SJSA1 (cell line): ENCODE data around the gene GGTA1. TPM values are rescaled to one million over a fixed set of nuclear protein-coding genes. Genes with fewer than 3 reads are reported as not detected.
"Not testable (repeated sequence)": the region's sequence is repeated elsewhere in the genome, so short reads cannot be mapped to it uniquely, and the experiment has no call there.

Experiments used
- DNase-seq, 2 experiments: peaks; one replicate each; pipeline ENCODE4 v3.0.0-alpha.2; 2015 to 2020; ENCODE audit warnings: low spot score in 2 of 2, low read depth in 1 of 2
- H3K27ac ChIP-seq: fragments of 250-450 bp; sonication (Bioruptor Pico); 2 replicates; pipeline ENCODE4 v1.5.1; 2020; ENCODE audit warnings: mild to moderate bottlenecking, moderate library complexity
- H3K27me3 ChIP-seq: fragments of 250-450 bp; sonication (Bioruptor Pico); replicated peaks from 2 replicates; pipeline ENCODE4 v1.5.1; 2020; ENCODE audit warnings: mild to moderate bottlenecking, moderate library complexity
- H3K36me3 ChIP-seq: fragments of 250-450 bp; sonication (Bioruptor Pico); 2 replicates; pipeline ENCODE4 v1.5.1; 2020; ENCODE audit warnings: mild to moderate bottlenecking
- H3K4me1 ChIP-seq: fragments of 250-450 bp; sonication (Bioruptor Pico); replicated peaks from 2 replicates; pipeline ENCODE4 v1.6.1; 2021; ENCODE audit warnings: mild to moderate bottlenecking
- H3K4me3 ChIP-seq: fragments of 250-450 bp; sonication (Bioruptor Pico); 2 replicates; pipeline ENCODE4 v1.5.1; 2020; ENCODE audit warnings: mild to moderate bottlenecking
- H3K9me3 ChIP-seq: fragments of 250-450 bp; sonication (Bioruptor Pico); replicated peaks from 2 replicates; pipeline ENCODE4 v1.5.1; 2020; ENCODE audit warnings: mild to moderate bottlenecking
- total RNA-seq: library from RNA; depleted of rRNA; stranded (reverse); fragments of >200 nt; shearing (Covaris generic); gene quantifications from 2 replicates; pipeline ENCODE4 v1.2.3, GENCODE V29; 2014

Gene GGTA1
- total RNA-seq, 1 experiment from 2014 or later, result not detected

GRCh38 chr9:121518634-121519033 lies 19.0 kb upstream of the GGTA1 start:
- Histone ChIP-seq H3K27ac (no peak overlapping the region), H3K4me3 (no peak overlapping the region)

GRCh38 chr9:121513166-121513565 lies 13.5 kb upstream of the GGTA1 start:
- not testable (repeated sequence) for H3K9me3 ChIP-seq, H3K4me1 ChIP-seq, H3K4me3 ChIP-seq, H3K27me3 ChIP-seq, DNase-seq, H3K36me3 ChIP-seq, H3K27ac ChIP-seq

More at GRCh38 chr9:121518634-121519033, 19.0 kb upstream of the GGTA1 start:
- DNase-seq, result no peak
- no peaks in the 10 kb centered on the region for H3K9me3 ChIP-seq
- no peaks in the 10 kb centered on the region for H3K36me3 ChIP-seq
- 0 out of 2 replicates have a peak, but pooled peaks cover 4% of the 10 kb centered on the region for H3K27me3 ChIP-seq
- no peaks in the 10 kb centered on the region for H3K4me1 ChIP-seq

GRCh38 chr9:121510766-121511550 lies 11.3 kb upstream of the GGTA1 start:
- Histone ChIP-seq H3K4me1 (no peaks in the 10 kb centered on the region), H3K4me3 (no peak overlapping the region), H3K36me3 (no peaks in the 10 kb centered on the region), H3K27me3 (peaks cover 4% of the 10 kb centered on the region; the same call in 1 of the 2 replicates), H3K27ac (no peak overlapping the region), H3K9me3 (no peaks in the 10 kb centered on the region)
- no peak for DNase-seq

- H3K27me3 ChIP-seq, result peaks cover 4% of the 10 kb centered on the region; the same call in 1 of the 2 replicates
- no peak overlapping the region for H3K4me3 ChIP-seq
- no peak for DNase-seq
- H3K36me3 ChIP-seq, result no peaks in the 10 kb centered on the region
- no peaks in the 10 kb centered on the region for H3K9me3 ChIP-seq
- no peaks in the 10 kb centered on the region for H3K4me1 ChIP-seq
- no peak overlapping the region for H3K27ac ChIP-seq
Measured at GRCh38 chr9:121509180-121509579, 9.5 kb upstream of the GGTA1 start.

DNA sequence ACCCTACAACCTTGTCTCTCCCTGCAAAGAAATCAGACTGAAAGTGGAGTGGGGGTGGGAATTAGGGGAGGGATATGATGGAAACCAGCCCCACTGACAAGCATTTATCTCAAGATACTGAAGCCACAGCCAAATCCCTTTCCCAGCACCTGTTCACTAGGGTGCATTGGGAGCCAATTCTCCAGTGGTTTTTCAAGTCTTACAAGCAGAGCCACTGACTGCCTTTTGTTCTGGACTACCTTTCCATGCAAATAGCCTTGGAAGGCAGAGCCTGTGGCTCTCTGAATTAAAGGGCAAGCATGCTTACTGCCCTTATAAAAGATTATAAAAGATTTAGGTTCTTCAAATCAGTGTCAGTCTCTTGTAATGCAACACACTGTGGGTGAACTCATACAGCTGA lies 8.8 kb upstream of the GGTA1 start:
- no peaks in the 10 kb centered on the region for H3K4me1 ChIP-seq
- H3K4me3 ChIP-seq, result no peak overlapping the region
- H3K27me3 ChIP-seq, result peaks cover 4% of the 10 kb centered on the region; the same call in 1 of the 2 replicates
- no peaks in the 10 kb centered on the region for H3K36me3 ChIP-seq
- no peak overlapping the region for H3K27ac ChIP-seq
- no peak for DNase-seq
- no peaks in the 10 kb centered on the region for H3K9me3 ChIP-seq

DNA sequence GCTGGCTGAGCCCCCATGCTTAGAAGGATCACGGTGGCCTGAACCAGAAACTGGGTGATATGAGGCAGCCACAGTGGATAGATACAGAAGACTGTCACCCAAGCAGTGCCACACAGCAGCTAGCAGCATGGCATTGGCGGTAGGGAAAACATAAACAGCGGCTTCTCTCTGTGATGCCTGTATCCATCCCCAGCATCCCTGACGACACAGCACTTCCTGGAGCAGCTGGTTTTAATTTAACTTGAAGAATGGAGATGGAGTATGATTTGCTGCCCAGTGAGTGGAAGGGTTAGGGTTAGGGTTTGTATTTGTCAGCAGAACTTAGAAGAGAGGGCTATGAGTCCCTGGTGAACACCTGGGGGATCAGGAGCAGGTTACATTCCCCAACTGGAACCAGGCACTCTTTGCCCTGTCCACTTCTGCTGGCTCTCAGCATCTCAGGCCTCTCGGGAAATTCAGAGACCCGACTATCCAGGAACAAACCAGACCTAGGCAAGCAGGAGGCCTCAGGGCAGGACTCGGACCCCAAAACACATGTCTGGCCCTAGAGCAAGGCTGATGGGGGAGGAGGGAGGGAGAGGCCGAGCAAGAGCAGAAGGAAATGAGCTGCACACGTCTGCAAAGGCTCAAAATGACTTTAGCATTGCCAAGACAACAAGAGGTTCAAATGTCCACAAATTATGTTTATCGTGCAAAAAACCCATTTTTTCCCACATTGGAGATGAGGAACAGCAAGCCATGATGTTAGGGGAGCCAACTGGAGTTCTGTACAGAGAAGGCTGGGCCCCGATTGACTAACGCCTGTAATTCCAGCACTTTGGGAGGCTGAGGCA lies 6.5 kb upstream of the GGTA1 start:
- DNase-seq, result no peak
- H3K4me1 ChIP-seq, result no peaks in the 10 kb centered on the region
- H3K9me3 ChIP-seq, result no peaks in the 10 kb centered on the region
- no peaks in the 10 kb centered on the region for H3K36me3 ChIP-seq
- no peak overlapping the region for H3K4me3 ChIP-seq
- H3K27ac ChIP-seq, result no peak overlapping the region
- H3K27me3 ChIP-seq, result peaks cover 5% of the 10 kb centered on the region

DNA sequence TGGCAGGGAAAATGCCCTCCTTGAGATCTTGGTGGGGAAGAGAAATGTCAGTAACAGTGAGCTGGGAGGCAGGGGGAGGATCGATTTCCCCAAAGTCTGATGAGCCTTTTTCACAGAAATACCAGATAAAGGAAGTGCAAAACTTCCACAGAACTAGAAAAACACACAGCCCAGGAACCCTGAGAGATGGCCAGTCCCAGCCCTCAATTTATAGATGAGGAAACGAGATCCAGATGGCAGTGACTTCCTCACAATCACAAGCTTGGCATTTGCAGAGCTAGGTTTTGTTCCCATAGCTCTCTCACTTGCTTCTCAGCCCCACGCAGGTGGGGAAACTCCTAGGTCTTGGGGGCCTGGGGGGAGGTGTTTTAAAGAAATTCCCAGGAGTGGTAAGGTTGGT lies 3.8 kb upstream of the GGTA1 start:
- H3K4me1 ChIP-seq, result peaks cover 9% of the 10 kb centered on the region
- no peak for DNase-seq
- H3K9me3 ChIP-seq, result no peaks in the 10 kb centered on the region
- no peak overlapping the region for H3K4me3 ChIP-seq
- H3K27ac ChIP-seq, result no peak overlapping the region
- H3K27me3 ChIP-seq, result peaks cover 32% of the 10 kb centered on the region
- no peaks in the 10 kb centered on the region for H3K36me3 ChIP-seq

- H3K27me3 ChIP-seq, result peaks cover 37% of the 10 kb centered on the region
- no peaks in the 10 kb centered on the region for H3K36me3 ChIP-seq
- no peak overlapping the region for H3K27ac ChIP-seq
- no peak for DNase-seq
- H3K4me1 ChIP-seq, result peaks cover 9% of the 10 kb centered on the region
- no peaks in the 10 kb centered on the region; the same call in 1 of the 2 replicates for H3K9me3 ChIP-seq
- no peak overlapping the region for H3K4me3 ChIP-seq
Measured at GRCh38 chr9:121500165-121500478, 478 bp upstream of the GGTA1 start.

GRCh38 chr9:121499177-121499426 lies 542 bp downstream of the GGTA1 start:
- Histone ChIP-seq H3K4me1 (peaks cover 9% of the 10 kb centered on the region), H3K27me3 (peaks cover 37% of the 10 kb centered on the region), H3K27ac (no peak overlapping the region), H3K36me3 (no peaks in the 10 kb centered on the region), H3K4me3 (no peak overlapping the region), H3K9me3 (no peaks in the 10 kb centered on the region; the same call in 1 of the 2 replicates)
- no peak for DNase-seq

DNA sequence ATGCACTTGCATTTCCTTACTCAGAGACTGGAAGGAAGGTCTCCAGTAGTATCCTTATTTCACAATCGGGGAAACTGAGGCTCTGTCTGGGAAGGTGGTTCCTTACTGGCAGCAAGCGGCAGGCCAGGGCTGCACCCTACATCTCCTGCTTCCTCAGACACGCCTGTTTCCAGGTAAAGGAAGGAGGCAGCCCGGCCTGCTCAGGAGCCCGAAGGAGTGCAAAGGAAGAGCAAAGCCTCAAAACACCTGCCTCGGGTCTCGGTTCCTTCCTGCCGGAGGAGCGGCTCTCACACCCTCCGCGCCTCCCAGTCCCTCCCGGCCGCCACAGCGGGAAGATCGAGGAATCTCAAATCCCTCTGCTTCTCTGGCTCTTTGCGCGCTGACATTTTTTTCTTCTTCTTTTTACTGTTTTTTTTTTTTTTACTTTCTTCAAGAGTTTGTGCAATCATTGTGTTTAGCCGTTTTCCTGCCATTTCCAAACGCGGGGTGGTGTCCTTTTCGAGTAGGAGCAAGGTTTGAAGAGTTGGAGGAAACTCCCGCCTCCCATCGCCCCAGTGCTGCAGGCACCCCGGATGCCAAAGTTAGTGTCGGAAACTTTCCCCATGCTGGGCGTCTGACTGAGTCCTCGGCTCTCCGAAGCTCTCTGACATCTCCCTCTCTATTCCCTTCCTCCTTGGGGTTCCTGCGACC lies 1.0 kb downstream of the GGTA1 start:
- no peak overlapping the region for H3K4me3 ChIP-seq
- no peak overlapping the region for H3K27ac ChIP-seq
- H3K27me3 ChIP-seq, result peaks cover 37% of the 10 kb centered on the region
- H3K9me3 ChIP-seq, result no peaks in the 10 kb centered on the region; the same call in 1 of the 2 replicates
- H3K4me1 ChIP-seq, result peaks cover 9% of the 10 kb centered on the region
- DNase-seq, result peak in 1 of 2 experiments; percentile 4
- H3K36me3 ChIP-seq, result no peaks in the 10 kb centered on the region

DNA sequence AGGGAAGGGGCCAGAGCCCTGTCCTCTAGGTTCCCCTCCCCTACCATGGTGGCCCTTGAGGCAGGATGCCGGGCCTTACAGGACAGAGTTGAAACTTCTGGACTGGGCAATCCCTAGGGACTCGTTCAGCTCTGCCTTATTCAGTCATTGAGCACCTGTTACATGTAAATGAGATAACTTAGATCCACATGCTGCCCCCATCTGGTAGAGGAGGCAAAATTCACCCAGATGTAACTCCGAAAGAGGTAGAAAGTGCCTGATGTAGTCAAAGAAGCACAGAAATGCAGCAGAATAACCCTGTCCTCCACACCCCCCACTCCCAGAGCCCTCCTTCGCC lies 1.5 kb downstream of the GGTA1 start:
- H3K4me3 ChIP-seq, result no peak overlapping the region
- peak in 1 of 2 experiments; percentile 22 for DNase-seq
- peaks cover 9% of the 10 kb centered on the region for H3K4me1 ChIP-seq
- H3K27ac ChIP-seq, result no peak overlapping the region
- no peaks in the 10 kb centered on the region; the same call in 1 of the 2 replicates for H3K9me3 ChIP-seq
- no peaks in the 10 kb centered on the region for H3K36me3 ChIP-seq
- peaks cover 37% of the 10 kb centered on the region for H3K27me3 ChIP-seq

DNA sequence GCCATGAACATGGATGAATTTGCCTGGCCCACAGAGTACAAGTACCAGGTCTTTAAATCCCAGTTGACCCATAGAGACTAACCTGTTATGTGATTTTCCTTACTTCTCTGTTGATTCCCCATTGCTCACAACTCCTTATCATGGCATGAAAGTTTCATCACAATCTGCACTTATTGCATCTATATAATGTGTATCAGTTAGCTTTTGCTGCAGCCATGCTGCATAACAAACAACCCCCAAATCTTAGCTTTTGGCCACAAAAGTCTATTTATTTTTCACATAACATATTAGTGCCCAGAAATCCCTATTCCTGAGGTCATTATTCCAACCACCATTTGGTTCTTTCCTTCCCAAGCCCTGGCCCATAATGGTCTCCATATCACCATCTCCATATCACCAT lies 3.7 kb downstream of the GGTA1 start:
- Histone ChIP-seq H3K4me3 (no peak overlapping the region), H3K27ac (no peak overlapping the region), H3K27me3 (peaks cover 33% of the 10 kb centered on the region), H3K4me1 (peaks cover 9% of the 10 kb centered on the region), H3K36me3 (no peaks in the 10 kb centered on the region), H3K9me3 (no peaks in the 10 kb centered on the region; the same call in 1 of the 2 replicates)
- DNase-seq, result no peak

DNA sequence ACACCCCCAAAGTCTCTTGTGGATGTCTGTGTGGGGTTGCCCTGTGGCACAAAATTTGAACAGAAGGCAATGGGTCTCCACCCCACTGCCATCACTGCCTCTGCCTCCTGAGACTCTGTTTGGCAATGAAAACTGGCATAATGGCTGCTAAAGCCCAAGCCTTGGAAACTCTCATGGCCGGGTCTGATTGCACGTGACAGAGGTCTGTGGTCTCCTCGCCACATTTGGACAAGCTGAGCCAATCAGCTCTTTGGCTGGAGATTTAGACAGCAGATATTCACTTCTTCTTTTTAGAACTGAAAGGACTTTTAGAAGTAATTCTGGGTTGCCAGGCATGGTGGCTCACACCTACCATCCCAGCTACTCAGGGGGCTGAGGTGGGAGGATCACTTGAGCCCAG lies 5.5 kb downstream of the GGTA1 start:
- Histone ChIP-seq H3K27ac (no peak overlapping the region), H3K9me3 (no peaks in the 10 kb centered on the region; the same call in 1 of the 2 replicates), H3K4me1 (peaks cover 1% of the 10 kb centered on the region), H3K4me3 (no peak overlapping the region), H3K27me3 (peaks cover 16% of the 10 kb centered on the region), H3K36me3 (no peaks in the 10 kb centered on the region)
- DNase-seq, result no peak

GRCh38 chr9:121491111-121491510 lies 8.5 kb downstream of the GGTA1 start:
- Histone ChIP-seq H3K4me1 (no peaks in the 10 kb centered on the region), H3K4me3 (no peak overlapping the region), H3K27me3 (no peaks in the 10 kb centered on the region), H3K9me3 (no peaks in the 10 kb centered on the region; the same call in 1 of the 2 replicates), H3K27ac (no peak overlapping the region), H3K36me3 (no peaks in the 10 kb centered on the region)
- no peak for DNase-seq
